Fibroblast of skin of back (primary cell): Measurements from ENCODE around the gene MZF1.

ENCODE experiments used
- DNase-seq: peaks from one replicate; pipeline ENCODE4 v3.0.0-alpha.2; 2013

Gene MZF1

GRCh38 chr19:58538257-58539168, 34.6 kb downstream of the MZF1 start:
- no peak for DNase-seq

- DNase-seq = no peak
These were observed 36.0 kb downstream of the MZF1 start for GRCh38 chr19:58536852-58537798.

- DNase-seq = no peak
These were observed 37.3 kb downstream of the MZF1 start for GRCh38 chr19:58535857-58536256.

GRCh38 chr19:58531034-58531840, 41.9 kb downstream of the MZF1 start:
- DNase-seq = no peak

GRCh38 chr19:58529405-58529804, 43.7 kb downstream of the MZF1 start:
- DNase-seq = no peak

- DNase-seq = no peak
These were observed 50.4 kb downstream of the MZF1 start for GRCh38 chr19:58522709-58523108.

- no peak for DNase-seq
These were observed 51.5 kb downstream of the MZF1 start for GRCh38 chr19:58521651-58522050.

GRCh38 chr19:58520257-58520599, 52.9 kb downstream of the MZF1 start:
- DNase-seq = no peak

GRCh38 chr19:58519355-58520256, 53.5 kb downstream of the MZF1 start, which contains the start of gene ZBTB45:
Gene ZBTB45 (minus strand): TSS chr19:58519810. CDS start chr19:58517673, 2,137 bp downstream.
- peak; percentile 97 for DNase-seq

- DNase-seq = peak; percentile 80
These were observed 54.1 kb downstream of the MZF1 start for GRCh38 chr19:58519087-58519354.

- no peak for DNase-seq
These were observed 54.7 kb downstream of the MZF1 start for GRCh38 chr19:58518256-58519086.

- no peak for DNase-seq
These were observed 55.9 kb downstream of the MZF1 start for GRCh38 chr19:58516964-58517833.

- no peak for DNase-seq
These were observed 56.8 kb downstream of the MZF1 start for GRCh38 chr19:58516246-58516836.

- DNase-seq = no peak
These were observed 57.9 kb downstream of the MZF1 start for GRCh38 chr19:58515259-58515658.

GRCh38 chr19:58514564-58515022, 58.5 kb downstream of the MZF1 start:
- DNase-seq = no peak

GRCh38 chr19:58513694-58514563, 59.2 kb downstream of the MZF1 start:
- DNase-seq = peak; percentile 81

GRCh38 chr19:58513213-58513693, 59.9 kb downstream of the MZF1 start:
- no peak for DNase-seq
